ENCODE results near the gene AJM1. TPM values are rescaled to one million over a fixed set of nuclear protein-coding genes. Genes with fewer than 3 reads are reported as not detected.
"Not testable (repeated sequence)": the region's sequence is repeated elsewhere in the genome, so short reads cannot be mapped to it uniquely, and the experiment has no call there.

The AJM1 gene
- polyA plus RNA-seq (2013, experiment 1 of 2): 0.42 TPM
- 0.44 TPM for polyA plus RNA-seq (2013, experiment 2 of 2)

DNA sequence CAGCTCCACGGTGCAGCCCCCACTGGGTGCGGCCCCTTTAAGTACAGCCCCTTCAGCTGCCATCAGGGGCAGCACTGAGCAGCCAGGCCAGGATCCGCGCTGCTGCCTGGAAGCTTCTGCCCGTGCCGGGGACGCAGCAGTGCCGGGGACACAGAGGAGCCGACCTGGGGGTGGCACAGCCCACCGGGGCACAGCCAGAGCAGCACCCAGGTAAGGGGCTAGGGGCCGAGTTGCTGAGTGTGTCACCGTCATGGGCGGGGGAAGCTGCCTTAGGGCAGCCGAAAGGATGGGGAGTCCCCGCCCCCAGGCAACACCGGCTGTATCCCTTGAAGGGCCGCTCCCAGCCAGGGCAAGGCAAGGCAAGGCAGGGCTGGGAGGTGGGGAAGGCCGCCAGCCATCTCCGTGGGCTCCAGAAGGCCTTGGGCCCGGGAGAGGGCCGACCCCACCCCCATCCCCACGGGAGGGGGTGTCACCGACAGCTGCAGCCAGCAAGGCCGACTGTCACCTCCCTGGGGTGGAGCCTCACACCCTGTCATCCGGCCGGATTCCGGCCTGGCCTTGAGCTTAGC, at the start of gene AJM1:
TSS of gene AJM1 (plus strand) at position 99 of the 569 bp plus-strand sequence. CDS start 1,937 bp downstream, outside the sequence.
- WGBS, 2 donors (ENCODE audit: extremely low coverage in 2 of 2, insufficient read length in 2 of 2, insufficient replicate concordance in 1 of 2): no CpG with 5 or more reads among the region's 27 CpGs
- H3K9me3 ChIP-seq (replicated peaks in 1 of 2; ENCODE audit: control insufficient read depth in 2 of 2, insufficient read depth in 1 of 2, low read depth in 1 of 2, low read length in 2 of 2); H4K91ac ChIP-seq (ENCODE audit: low read depth, low read length, poor library complexity); H2BK15ac ChIP-seq (ENCODE audit: low read length); H3K4ac ChIP-seq (ENCODE audit: low read length): not testable (repeated sequence)
- Histone ChIP-seq H2AK5ac (ENCODE audit: low read depth, low read length) (peak within 1 kb of the TSS; percentile 14), H3K4me2 (ENCODE audit: insufficient read depth, low read length, poor library complexity, severe bottlenecking) (peak within 1 kb of the TSS; percentile 66), H3K27me3 (ENCODE audit: control insufficient read depth in 3 of 3, insufficient read depth in 3 of 3, low read depth in 1 of 3, low read length in 3 of 3) (peaks cover 0 to 15% (median 11%) of the 10 kb centered on the region in 3 experiments), H3K4me1 (ENCODE audit: control insufficient read depth in 2 of 2, insufficient read depth in 1 of 2, low read depth in 1 of 2, low read length in 2 of 2) (peaks cover 26 to 36% of the 10 kb centered on the region in 2 donors), H2BK12ac (ENCODE audit: low read length) (peak within 1 kb of the TSS; percentile 58), H2AFZ (ENCODE audit: low read length) (peak within 1 kb of the TSS; percentile 69), H3K27ac (replicated peaks; ENCODE audit: low read length) (peak within 1 kb of the TSS; percentile 29), H3K18ac (ENCODE audit: low read length) (peak within 1 kb of the TSS; percentile 94), H3K14ac (ENCODE audit: low read length) (peak within 1 kb of the TSS; percentile 10), H3K23ac (ENCODE audit: low read depth, low read length, poor library complexity) (peak within 1 kb of the TSS; percentile 99), H3K36me3 (replicated peaks in 1 of 2; ENCODE audit: control insufficient read depth in 2 of 2, insufficient read depth in 2 of 2, low read length in 2 of 2) (peaks cover 6 to 36% of the 10 kb centered on the region in 2 donors), H3K9ac (ENCODE audit: low read depth, low read length, poor library complexity) (peak within 1 kb of the TSS; percentile 70), H3K4me3 (ENCODE audit: low read length in 2 of 2) (peak within 1 kb of the TSS; percentile 49 to 72), H4K8ac (ENCODE audit: low read depth, low read length) (peak within 1 kb of the TSS; percentile 65), H2BK120ac (ENCODE audit: low read depth, low read length) (peak within 1 kb of the TSS; percentile 87), H2BK5ac (ENCODE audit: low read length) (peak within 1 kb of the TSS; percentile 53), H3K79me1 (ENCODE audit: low read depth, low read length) (peaks cover 20% of the 10 kb centered on the region)
- DNase-seq (ENCODE audit: low spot score): peak; percentile 74

GRCh38 chr9:136793086-136793946, 49.0 kb upstream of the AJM1 start:
- peak overlapping the region; percentile 89 for H3K23ac ChIP-seq (ENCODE audit: low read depth, low read length, poor library complexity)
- peaks cover 22 to 31% of the 10 kb centered on the region in 2 donors for H3K4me1 ChIP-seq (ENCODE audit: control insufficient read depth in 2 of 2, insufficient read depth in 1 of 2, low read depth in 1 of 2, low read length in 2 of 2)
- no peak overlapping the region for H3K9ac ChIP-seq (ENCODE audit: low read depth, low read length, poor library complexity)
- no peak overlapping the region for H2BK15ac ChIP-seq (ENCODE audit: low read length)
- H3K4me2 ChIP-seq (ENCODE audit: insufficient read depth, low read length, poor library complexity, severe bottlenecking): no peak overlapping the region
- no peak overlapping the region for H2BK12ac ChIP-seq (ENCODE audit: low read length)
- peaks cover 4 to 14% of the 10 kb centered on the region in 2 donors for H3K36me3 ChIP-seq (replicated peaks in 1 of 2; ENCODE audit: control insufficient read depth in 2 of 2, insufficient read depth in 2 of 2, low read length in 2 of 2)
- no peak overlapping the region for H3K18ac ChIP-seq (ENCODE audit: low read length)
- H2AK5ac ChIP-seq (ENCODE audit: low read depth, low read length): peak overlapping the region; percentile 52
- peak overlapping the region; percentile 72 for H2BK120ac ChIP-seq (ENCODE audit: low read depth, low read length)
- no peaks in the 10 kb centered on the region for H3K79me1 ChIP-seq (ENCODE audit: low read depth, low read length)
- no peak for DNase-seq (ENCODE audit: low spot score)
- no peaks in the 10 kb centered on the region for H3K9me3 ChIP-seq (replicated peaks in 1 of 2; ENCODE audit: control insufficient read depth in 2 of 2, insufficient read depth in 1 of 2, low read depth in 1 of 2, low read length in 2 of 2)
- H4K91ac ChIP-seq (ENCODE audit: low read depth, low read length, poor library complexity): no peak overlapping the region
- no peak overlapping the region for H2AFZ ChIP-seq (ENCODE audit: low read length)
- no peak overlapping the region for H3K14ac ChIP-seq (ENCODE audit: low read length)
- WGBS, 2 donors (ENCODE audit: extremely low coverage in 2 of 2, insufficient read length in 2 of 2, insufficient replicate concordance in 1 of 2): no CpG with 5 or more reads among the region's 17 CpGs
- H4K8ac ChIP-seq (ENCODE audit: low read depth, low read length): no peak overlapping the region
- H3K4me3 ChIP-seq (ENCODE audit: low read length in 2 of 2): no peak overlapping the region
- no peaks in the 10 kb centered on the region for H3K27me3 ChIP-seq (ENCODE audit: control insufficient read depth in 3 of 3, insufficient read depth in 3 of 3, low read depth in 1 of 3, low read length in 3 of 3)
- peak overlapping the region; percentile 41 for H3K4ac ChIP-seq (ENCODE audit: low read length)
- H2BK5ac ChIP-seq (ENCODE audit: low read length): peak overlapping the region; percentile 24
- H3K27ac ChIP-seq (replicated peaks; ENCODE audit: low read length): no peak overlapping the region

- Histone ChIP-seq H3K14ac (ENCODE audit: low read length) (no peak overlapping the region), H3K4me3 (ENCODE audit: low read length in 2 of 2) (no peak overlapping the region), H2BK5ac (ENCODE audit: low read length) (no peak overlapping the region), H2BK12ac (ENCODE audit: low read length) (no peak overlapping the region), H4K8ac (ENCODE audit: low read depth, low read length) (no peak overlapping the region), H3K27ac (replicated peaks; ENCODE audit: low read length) (no peak overlapping the region), H2AFZ (ENCODE audit: low read length) (no peak overlapping the region), H3K27me3 (ENCODE audit: control insufficient read depth in 3 of 3, insufficient read depth in 3 of 3, low read depth in 1 of 3, low read length in 3 of 3) (peaks cover 0 to 7% (median 5%) of the 10 kb centered on the region in 3 experiments), H3K9me3 (replicated peaks in 1 of 2; ENCODE audit: control insufficient read depth in 2 of 2, insufficient read depth in 1 of 2, low read depth in 1 of 2, low read length in 2 of 2) (no peaks in the 10 kb centered on the region), H3K23ac (ENCODE audit: low read depth, low read length, poor library complexity) (no peak overlapping the region), H3K18ac (ENCODE audit: low read length) (no peak overlapping the region), H2AK5ac (ENCODE audit: low read depth, low read length) (no peak overlapping the region), H4K91ac (ENCODE audit: low read depth, low read length, poor library complexity) (no peak overlapping the region), H3K4me1 (ENCODE audit: control insufficient read depth in 2 of 2, insufficient read depth in 1 of 2, low read depth in 1 of 2, low read length in 2 of 2) (peaks cover 17 to 28% of the 10 kb centered on the region in 2 donors), H2BK15ac (ENCODE audit: low read length) (no peak overlapping the region), H3K36me3 (replicated peaks in 1 of 2; ENCODE audit: control insufficient read depth in 2 of 2, insufficient read depth in 2 of 2, low read length in 2 of 2) (peaks cover 4 to 14% of the 10 kb centered on the region in 2 donors), H2BK120ac (ENCODE audit: low read depth, low read length) (no peak overlapping the region), H3K9ac (ENCODE audit: low read depth, low read length, poor library complexity) (no peak overlapping the region), H3K4ac (ENCODE audit: low read length) (no peak overlapping the region), H3K79me1 (ENCODE audit: low read depth, low read length) (no peaks in the 10 kb centered on the region), H3K4me2 (ENCODE audit: insufficient read depth, low read length, poor library complexity, severe bottlenecking) (no peak overlapping the region)
- DNase-seq (ENCODE audit: low spot score): no peak
- WGBS, 2 donors (ENCODE audit: extremely low coverage in 2 of 2, insufficient read length in 2 of 2, insufficient replicate concordance in 1 of 2): no CpG with 5 or more reads among the region's 14 CpGs
Measured at GRCh38 chr9:136794281-136794999, 47.8 kb upstream of the AJM1 start.

All from neuronal stem cell (in vitro differentiated cells).